ENCODE data around the gene SSH2. TPM values are rescaled to one million over a fixed set of nuclear protein-coding genes. Genes with fewer than 3 reads are reported as not detected.

Gene SSH2
- total and polyA plus RNA-seq, 2 of the 13 experiments (the other 11 are each of a cell fraction or from before 2014, with no cell fraction given), result 6.0 to 6.4 TPM

GRCh38 chr17:29615492-29616299, 314.3 kb downstream of the SSH2 start (continued):
- TF ChIP-seq FOXP4 (CRISPR knock-in tag; IDR thresholded peaks at IDR 0.05), result no peak
- TF ChIP-seq, protein P1, sequence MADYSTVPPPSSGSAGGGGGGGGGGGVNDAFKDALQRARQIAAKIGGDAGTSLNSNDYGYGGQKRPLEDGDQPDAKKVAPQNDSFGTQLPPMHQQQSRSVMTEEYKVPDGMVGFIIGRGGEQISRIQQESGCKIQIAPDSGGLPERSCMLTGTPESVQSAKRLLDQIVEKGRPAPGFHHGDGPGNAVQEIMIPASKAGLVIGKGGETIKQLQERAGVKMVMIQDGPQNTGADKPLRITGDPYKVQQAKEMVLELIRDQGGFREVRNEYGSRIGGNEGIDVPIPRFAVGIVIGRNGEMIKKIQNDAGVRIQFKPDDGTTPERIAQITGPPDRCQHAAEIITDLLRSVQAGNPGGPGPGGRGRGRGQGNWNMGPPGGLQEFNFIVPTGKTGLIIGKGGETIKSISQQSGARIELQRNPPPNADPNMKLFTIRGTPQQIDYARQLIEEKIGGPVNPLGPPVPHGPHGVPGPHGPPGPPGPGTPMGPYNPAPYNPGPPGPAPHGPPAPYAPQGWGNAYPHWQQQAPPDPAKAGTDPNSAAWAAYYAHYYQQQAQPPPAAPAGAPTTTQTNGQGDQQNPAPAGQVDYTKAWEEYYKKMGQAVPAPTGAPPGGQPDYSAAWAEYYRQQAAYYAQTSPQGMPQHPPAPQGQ (CRISPR knock-in tag; IDR thresholded peaks at IDR 0.05; ENCODE audit: borderline replicate concordance), result no peak
- TF ChIP-seq, protein P2, sequence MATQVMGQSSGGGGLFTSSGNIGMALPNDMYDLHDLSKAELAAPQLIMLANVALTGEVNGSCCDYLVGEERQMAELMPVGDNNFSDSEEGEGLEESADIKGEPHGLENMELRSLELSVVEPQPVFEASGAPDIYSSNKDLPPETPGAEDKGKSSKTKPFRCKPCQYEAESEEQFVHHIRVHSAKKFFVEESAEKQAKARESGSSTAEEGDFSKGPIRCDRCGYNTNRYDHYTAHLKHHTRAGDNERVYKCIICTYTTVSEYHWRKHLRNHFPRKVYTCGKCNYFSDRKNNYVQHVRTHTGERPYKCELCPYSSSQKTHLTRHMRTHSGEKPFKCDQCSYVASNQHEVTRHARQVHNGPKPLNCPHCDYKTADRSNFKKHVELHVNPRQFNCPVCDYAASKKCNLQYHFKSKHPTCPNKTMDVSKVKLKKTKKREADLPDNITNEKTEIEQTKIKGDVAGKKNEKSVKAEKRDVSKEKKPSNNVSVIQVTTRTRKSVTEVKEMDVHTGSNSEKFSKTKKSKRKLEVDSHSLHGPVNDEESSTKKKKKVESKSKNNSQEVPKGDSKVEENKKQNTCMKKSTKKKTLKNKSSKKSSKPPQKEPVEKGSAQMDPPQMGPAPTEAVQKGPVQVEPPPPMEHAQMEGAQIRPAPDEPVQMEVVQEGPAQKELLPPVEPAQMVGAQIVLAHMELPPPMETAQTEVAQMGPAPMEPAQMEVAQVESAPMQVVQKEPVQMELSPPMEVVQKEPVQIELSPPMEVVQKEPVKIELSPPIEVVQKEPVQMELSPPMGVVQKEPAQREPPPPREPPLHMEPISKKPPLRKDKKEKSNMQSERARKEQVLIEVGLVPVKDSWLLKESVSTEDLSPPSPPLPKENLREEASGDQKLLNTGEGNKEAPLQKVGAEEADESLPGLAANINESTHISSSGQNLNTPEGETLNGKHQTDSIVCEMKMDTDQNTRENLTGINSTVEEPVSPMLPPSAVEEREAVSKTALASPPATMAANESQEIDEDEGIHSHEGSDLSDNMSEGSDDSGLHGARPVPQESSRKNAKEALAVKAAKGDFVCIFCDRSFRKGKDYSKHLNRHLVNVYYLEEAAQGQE (IDR thresholded peaks at IDR 0.05; ENCODE audit: borderline replicate concordance in 1 of 2, low read depth in 1 of 2, low read length in 2 of 2), result no peak
- TF ChIP-seq ZNF720 (CRISPR knock-in tag; IDR thresholded peaks at IDR 0.05), result no peak
- no peak for TF ChIP-seq ZZZ3 (CRISPR knock-in tag; IDR thresholded peaks at IDR 0.05; ENCODE audit: borderline replicate concordance)
- TF ChIP-seq, protein P3, sequence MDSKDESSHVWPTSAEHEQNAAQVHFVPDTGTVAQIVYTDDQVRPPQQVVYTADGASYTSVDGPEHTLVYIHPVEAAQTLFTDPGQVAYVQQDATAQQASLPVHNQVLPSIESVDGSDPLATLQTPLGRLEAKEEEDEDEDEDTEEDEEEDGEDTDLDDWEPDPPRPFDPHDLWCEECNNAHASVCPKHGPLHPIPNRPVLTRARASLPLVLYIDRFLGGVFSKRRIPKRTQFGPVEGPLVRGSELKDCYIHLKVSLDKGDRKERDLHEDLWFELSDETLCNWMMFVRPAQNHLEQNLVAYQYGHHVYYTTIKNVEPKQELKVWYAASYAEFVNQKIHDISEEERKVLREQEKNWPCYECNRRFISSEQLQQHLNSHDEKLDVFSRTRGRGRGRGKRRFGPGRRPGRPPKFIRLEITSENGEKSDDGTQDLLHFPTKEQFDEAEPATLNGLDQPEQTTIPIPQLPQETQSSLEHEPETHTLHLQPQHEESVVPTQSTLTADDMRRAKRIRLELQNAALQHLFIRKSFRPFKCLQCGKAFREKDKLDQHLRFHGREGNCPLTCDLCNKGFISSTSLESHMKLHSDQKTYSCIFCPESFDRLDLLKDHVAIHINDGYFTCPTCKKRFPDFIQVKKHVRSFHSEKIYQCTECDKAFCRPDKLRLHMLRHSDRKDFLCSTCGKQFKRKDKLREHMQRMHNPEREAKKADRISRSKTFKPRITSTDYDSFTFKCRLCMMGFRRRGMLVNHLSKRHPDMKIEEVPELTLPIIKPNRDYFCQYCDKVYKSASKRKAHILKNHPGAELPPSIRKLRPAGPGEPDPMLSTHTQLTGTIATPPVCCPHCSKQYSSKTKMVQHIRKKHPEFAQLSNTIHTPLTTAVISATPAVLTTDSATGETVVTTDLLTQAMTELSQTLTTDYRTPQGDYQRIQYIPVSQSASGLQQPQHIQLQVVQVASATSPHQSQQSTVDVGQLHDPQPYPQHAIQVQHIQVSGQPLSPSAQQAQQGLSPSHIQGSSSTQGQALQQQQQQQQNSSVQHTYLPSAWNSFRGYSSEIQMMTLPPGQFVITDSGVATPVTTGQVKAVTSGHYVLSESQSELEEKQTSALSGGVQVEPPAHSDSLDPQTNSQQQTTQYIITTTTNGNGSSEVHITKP (CRISPR knock-in tag; IDR thresholded peaks at IDR 0.05; ENCODE audit: low read depth), result no peak
- no peak for TF ChIP-seq ZNF704 (CRISPR knock-in tag; IDR thresholded peaks at IDR 0.05; ENCODE audit: borderline replicate concordance)
- TF ChIP-seq, protein P4, sequence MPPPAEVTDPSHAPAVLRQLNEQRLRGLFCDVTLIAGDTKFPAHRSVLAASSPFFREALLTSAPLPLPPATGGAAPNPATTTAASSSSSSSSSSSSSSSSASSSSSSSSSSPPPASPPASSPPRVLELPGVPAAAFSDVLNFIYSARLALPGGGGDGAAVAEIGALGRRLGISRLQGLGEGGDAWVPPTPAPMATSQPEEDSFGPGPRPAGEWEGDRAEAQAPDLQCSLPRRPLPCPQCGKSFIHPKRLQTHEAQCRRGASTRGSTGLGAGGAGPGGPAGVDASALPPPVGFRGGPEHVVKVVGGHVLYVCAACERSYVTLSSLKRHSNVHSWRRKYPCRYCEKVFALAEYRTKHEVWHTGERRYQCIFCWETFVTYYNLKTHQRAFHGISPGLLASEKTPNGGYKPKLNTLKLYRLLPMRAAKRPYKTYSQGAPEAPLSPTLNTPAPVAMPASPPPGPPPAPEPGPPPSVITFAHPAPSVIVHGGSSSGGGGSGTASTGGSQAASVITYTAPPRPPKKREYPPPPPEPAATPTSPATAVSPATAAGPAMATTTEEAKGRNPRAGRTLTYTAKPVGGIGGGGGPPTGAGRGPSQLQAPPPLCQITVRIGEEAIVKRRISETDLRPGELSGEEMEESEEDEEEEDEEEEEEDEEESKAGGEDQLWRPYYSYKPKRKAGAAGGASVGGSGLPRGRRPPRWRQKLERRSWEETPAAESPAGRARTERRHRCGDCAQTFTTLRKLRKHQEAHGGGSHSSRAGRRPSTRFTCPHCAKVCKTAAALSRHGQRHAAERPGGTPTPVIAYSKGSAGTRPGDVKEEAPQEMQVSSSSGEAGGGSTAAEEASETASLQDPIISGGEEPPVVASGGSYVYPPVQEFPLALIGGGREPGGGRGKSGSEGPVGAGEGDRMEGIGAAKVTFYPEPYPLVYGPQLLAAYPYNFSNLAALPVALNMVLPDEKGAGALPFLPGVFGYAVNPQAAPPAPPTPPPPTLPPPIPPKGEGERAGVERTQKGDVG (CRISPR knock-in tag; IDR thresholded peaks at IDR 0.05; ENCODE audit: borderline replicate concordance), result no peak
- no peak for TF ChIP-seq ZNF34 (CRISPR knock-in tag; IDR thresholded peaks at IDR 0.05; ENCODE audit: borderline replicate concordance)

Measured in HepG2 (cell line).